HG02973 (cell line): ENCODE measurements around the gene C16orf92.
"Not testable (repeated sequence)": the region's sequence is repeated elsewhere in the genome, so short reads cannot be mapped to it uniquely, and the experiment has no call there.

Source experiments
- ATAC-seq: cut with Tn5 transposase; IDR thresholded peaks from one replicate; pipeline ENCODE4 v1.9.1; 2021; ENCODE audit warnings: moderate library complexity; ENCODE audit not compliant: unreplicated experiment

The C16orf92 gene

DNA sequence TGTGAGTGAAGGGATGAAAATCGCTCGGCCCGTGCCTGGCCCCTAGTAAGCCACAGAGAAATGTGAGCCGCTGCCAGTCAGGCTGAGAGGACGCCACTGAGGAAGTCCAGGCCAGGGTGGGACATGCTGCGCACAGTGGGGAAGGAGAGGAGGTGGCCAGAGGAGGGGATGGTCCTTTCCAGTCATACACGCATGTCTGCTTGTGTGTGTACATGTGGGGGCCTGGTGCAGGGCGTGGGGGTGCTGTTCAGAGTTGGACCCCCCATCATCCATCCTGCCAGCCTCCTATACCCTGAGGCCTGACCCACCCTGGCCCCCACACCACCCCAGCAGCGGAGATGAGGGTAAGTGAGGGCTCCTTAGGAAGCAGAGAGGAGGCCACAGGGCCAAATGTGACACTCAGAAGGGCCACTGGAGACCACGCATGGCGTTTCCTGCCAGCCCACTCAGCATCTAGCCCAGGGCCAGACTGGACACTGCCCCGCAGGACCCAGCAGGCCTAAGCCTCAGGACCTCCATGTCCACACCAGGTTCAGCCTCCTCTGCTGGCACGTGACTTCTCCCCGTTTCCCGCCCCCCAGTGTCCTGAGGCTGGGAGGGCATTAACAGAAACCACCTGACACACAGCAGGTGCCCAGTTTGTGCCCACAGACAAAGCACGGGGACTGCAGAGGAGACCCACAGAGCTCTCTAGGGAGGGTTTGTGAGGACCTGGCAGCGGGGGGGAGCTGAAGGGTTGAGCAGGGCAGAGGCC is 19.2 kb upstream of the C16orf92 start:
- no peak for ATAC-seq

DNA sequence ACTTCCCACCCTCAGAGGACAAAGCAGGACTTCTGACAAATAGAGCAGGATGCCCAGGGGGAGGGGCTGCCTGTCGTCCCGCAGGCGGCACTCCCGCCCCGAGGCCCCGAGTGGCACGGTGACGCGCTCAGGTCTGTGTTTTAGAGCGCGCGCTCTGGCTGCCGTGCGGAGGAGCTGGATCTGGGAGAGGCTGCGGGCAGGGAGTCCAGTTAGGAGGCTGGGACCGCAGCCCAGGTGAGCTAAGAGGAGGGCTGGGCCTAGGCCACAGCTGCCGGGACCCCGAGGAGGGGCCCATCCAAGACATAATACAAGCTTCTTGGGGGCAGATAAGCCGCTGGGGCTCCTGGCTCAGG is 18.6 kb upstream of the C16orf92 start:
- ATAC-seq, result no peak

DNA sequence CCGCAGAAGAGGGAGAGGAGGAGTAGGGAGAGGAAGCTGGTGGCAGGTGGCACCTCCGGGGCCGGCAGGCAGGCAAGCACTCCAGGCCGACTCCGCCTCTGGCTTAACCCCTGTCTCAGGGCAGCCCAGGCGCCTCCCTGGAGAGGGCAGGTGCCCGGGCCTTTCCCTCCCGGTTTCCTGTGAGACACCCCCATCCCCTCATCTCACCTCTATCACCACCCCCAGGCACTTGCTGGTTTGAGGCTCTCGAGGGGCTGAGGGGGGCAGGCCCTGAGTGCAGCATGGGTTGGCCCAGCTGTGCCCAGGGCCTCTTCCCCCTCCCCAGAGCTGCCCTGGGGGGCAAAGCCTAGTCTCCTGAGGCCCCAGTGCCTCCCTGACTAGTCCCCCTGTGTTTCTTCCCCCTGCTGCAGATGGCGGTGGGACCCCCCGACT is 18.2 kb upstream of the C16orf92 start:
- no peak for ATAC-seq

DNA sequence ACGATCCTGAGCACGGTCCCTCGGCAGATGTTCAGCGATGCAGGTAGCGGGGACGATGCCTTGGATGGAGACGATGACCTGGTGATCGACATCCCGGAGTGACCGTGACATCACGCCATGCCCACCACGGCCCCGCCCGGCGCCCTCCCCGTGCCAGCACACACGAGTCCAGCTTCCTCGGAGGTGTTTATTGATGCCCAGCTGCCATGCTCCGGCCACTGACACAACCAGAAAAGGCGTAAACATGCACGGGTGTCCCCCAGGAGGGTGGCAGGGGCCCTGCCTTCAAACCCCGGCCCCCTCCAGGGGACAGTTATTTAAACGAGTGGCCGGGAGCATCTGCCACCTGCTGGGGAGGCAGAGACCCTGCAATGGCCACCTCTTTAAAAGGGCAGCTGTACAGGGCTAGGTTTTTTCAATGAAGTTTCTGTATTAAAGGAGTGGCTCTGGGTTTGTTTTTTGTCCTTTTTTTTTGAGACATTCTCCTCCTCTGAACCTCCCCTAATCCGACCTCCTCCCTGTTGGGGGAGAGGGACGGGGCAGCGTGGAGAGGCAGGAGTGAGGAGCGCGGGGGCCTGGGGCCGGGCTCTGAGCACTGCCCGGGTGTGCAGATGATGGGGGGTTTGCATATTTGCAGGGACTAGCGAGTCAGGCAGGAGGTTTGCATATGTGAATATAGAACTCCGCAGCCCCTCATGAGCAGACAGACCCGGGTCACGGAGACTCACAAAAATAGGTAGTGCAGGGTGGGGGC is 17.5 kb upstream of the C16orf92 start:
- ATAC-seq, result no peak

DNA sequence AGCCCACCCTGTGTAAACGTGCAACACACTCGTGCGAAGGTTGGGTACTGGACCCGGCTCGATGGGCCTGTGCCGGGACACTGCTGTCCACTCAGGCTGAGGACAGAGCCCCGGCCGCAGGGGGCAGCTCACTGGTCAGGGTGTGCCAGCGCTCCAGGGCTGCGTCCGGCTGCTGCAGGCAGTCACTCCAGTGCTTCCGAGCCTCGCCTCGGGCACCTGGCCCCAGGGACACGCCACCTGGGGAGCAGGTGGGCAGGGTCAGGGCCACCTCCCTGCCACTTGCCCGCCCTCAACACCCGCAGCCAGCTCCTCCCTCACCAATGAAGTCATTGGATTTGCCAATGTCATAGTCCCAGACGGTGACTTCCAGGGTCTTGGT is 16.9 kb upstream of the C16orf92 start:
- no peak for ATAC-seq

DNA sequence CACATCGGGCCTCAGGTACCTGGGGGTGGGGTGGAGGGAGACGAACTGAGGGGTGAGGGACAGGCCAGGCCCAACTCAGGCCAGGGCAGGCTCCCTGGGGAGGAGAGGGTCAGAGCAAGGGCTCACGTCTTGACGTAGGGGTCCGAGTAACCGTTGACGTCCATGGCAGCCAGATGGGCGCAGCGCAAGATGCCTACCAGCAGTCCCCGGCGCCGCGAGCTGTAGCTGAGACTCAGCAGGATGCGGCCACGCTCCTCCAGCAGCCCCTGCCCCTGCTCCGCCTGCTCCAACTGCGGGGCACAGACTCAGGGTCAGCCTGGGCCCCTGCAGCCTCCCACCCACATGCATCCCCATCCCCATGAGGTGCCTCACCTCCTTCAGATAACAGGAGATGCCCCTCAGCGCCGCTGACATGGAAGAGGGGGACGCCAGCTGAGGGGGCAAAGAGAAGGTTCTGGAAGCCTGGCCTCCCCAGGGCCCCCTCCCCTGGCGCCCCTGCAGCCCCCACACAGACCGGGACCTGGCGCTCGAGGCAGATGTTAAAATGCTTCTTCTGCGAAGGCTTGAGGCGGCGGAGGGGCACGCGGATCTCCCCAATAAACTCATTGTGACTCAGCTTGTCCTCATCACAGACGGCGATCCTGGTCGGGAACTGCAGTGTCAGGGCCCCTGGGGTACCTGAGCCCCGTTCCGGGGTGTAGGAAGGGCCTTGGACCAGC is 16.2 kb upstream of the C16orf92 start:
- ATAC-seq, result no peak

DNA sequence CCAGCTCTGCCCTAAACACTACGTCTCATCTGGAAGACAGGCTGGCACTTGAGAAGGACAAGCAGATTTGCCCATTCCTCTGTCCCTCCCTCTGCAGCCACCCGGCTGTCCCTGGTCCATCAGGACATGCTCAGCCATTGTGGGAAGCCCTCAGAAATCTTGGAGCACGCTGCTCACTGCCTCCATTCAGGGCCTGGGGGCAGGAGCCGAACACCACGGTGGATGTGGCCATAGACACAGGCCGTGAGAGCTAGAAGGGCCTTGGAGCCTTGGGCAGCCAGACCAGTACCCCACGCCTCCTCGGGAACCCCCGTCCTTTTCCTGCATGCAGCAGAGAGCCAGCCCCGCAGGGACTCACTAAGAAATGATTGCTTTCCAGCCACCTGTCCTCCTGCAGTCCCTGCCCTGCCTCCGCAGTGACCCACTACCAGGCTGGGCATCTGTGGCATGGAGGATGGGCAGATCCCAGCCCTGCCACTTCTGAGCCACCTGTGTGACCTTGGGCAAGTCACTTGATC is 15.6 kb upstream of the C16orf92 start:
- no peak for ATAC-seq

DNA sequence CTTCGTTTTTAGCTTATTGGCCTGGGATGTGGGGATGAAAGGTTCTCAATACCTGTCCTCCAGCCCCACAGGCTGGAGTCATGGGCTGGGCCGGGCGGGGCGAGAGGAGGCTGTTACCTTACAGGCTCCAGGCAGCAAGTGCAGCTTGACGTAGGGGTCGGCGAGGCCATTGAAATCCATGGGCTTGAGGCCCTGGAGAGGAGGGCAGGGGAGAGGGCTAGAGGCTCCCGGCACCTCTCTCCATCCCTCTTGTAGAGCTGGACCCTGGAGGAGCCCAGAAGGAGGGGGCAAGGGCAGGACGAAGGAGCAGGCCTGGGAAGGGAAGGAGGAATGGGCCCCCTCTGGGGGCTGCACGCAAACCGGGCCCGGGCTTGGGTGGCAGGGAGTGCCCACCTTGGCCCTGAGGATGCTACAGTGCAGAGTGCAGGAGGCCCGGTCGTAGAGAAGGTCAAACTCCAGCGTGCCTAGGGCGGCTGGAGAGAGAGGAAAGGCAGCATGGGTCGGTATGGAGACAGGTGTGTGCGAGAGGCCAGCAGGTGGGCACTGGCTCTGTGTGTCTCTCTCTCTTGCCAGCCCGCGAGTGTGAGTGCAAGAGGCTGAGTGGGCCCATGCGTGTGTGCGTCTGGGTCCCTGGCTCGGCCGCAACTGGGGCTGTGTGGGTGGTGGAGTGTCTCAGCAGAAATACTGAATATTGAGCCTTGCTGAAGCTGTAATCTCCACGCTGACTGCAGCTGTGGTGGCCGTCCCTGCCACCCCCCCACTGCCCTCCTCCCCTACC is 13.7 kb upstream of the C16orf92 start:
- no peak for ATAC-seq

DNA sequence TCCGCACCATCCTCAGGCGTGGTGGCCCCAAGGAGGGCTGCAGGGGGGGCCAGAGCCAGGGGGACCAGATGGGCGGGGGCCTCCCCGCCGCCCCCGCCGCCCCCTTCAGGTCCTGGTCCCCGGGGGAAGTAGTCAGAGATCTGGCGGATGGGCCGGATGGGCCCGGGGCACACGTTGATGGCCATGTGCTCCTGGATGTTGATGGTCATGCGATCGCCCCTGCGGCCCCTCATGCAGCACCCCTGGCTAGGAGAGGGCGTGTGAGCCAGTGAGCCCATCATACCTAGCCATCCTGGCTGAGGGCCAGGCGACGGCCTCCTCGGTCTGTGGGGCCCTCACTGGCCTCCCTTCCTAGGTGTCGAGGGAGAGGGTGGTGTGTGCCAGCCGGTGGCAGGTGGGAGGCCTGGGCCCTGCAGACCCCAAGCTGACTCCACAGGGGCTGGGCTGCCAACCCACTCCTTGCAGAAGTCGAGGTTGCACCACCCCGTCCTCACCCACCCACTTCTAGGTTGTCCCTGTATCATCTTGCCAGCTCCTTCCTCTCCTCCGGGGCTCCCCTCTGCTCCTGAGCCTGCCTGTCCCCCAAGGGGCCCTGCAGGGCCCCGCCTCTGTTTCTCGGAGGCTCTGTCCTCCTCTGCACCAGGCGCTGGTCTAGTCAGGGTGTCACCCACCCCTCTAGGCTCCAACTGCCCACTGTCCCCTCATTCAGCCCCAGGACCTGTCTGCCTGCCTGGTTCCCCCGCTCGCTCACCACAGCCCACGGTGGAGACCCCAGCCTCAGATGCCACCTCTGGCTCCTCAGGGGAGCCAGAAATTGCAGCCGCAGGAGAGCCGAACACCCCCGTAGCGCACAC is 12.8 kb upstream of the C16orf92 start:
- no peak for ATAC-seq

DNA sequence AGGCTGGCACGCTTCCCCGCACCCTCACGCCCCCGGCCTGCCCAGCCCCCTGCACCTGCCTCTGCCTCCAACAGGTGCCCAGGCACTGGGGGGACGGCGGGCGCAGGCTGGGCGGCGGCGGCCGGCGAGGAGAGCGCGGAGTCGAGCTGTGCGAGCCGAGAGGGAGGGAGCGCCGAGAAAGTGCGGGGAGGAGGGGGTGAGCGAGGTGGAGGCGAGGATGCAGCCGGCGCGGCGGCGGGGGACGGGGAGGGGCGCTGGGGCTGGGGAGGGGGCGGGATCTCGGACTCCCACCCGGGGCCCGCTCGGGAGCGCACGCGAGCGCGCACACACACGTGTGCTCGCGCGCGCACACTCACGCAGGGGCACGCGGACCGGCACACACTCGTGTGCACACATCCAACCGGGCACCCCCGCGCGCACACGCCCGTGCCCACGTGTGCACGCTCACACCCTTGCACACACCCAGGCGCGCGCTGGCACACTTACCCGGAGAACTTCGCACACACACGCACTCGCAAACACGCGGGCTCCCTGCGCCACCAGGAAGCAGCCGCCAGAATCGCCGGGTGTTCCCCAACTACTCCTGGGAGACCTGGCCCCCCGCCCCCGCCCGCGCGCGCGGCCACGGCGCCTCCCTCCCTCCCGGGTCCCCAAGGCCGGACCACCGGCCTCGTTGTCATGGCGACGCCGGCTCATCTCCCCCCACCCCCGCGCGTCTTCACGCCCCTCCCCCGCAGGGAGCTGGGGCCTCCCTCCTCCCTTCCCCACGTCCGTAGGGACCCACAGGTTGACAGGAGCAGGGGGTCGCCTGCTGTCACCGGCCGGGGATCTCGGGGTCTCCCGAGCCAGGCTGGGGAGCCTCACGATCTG is 11.9 kb upstream of the C16orf92 start, which contains the start of gene DOC2A:
DOC2A (minus strand) TSS at position 184 of the 870 bp plus-strand sequence. CDS start 805 bp downstream, outside the sequence.
- no peak for ATAC-seq

DNA sequence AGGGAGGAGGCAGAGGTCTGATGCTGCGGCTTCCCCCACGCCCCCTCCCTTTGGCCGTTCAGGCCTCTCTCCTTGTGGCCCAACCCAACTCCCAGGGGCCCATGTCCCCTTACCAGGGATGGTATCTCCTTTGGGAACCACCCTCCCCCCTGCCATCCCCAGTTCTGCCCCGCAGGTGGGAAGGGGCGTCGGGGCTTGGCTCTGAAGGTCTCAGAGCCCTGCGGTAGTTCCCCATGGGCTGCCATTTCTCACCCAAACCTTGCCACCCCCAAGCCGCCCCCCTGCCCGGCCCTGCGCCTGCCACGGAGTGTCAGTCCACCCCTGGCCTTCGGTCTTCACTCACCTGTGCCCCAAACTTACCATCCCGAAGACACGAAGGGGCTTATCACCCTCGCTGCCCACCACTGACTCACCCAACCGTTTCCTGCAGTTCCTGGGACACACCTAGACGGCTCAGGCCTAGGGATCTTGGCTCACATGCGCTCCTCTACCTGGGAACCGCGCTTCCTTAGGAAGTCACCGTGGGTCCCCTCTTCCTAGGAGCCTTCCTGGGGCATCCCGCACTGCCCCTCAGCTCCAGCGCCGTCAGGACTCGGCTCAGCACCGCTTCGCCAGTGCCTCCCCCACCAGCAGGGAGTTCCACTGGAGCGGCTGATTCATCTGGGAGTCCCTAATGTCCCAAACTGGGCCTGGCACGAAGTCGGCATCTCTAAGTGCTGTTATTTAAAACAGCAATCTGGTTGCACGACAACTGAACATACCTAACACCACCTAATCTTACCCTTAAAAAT is 11.1 kb upstream of the C16orf92 start:
- ATAC-seq, result no peak

DNA sequence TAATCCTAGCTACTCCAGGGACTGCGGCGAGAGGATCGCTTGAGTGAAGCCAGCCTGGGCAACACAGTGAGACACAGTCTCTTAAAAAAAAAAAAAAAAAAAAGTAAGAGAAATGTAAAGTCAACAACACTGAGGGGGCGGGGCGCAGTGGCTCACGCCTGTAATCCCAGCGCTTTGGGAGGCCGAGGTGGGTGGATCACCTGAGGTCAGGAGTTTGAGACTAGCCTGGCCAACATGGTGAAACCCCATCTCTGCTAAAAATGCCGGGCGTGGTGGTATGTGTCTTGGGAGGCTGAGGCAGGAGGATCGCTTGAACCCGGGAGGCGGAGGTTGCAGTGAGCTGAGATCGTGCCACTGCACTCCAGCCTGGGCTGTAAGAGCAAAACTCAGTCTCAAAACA is 10.4 kb upstream of the C16orf92 start:
- ATAC-seq, result not testable (repeated sequence)

DNA sequence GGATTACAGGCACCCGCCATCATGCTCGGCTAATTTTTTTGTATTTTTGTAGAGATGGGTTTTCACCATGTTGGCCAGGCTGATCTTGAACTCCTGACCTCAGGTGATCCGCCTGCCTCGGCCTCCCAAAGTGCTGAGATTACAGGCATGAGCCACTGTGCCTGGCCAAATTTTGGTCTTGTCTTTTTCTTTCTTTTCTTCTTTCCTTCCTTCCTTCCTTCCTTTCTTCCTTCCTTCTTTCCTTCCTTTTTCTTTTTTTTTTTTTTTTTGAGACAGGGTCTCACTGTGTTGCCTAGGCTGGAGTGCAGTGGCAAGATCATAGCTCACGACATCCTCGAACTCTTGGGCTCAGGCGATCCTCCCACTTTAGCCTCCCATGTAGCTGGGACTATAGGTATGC is 7.5 kb upstream of the C16orf92 start:
- not testable (repeated sequence) for ATAC-seq

DNA sequence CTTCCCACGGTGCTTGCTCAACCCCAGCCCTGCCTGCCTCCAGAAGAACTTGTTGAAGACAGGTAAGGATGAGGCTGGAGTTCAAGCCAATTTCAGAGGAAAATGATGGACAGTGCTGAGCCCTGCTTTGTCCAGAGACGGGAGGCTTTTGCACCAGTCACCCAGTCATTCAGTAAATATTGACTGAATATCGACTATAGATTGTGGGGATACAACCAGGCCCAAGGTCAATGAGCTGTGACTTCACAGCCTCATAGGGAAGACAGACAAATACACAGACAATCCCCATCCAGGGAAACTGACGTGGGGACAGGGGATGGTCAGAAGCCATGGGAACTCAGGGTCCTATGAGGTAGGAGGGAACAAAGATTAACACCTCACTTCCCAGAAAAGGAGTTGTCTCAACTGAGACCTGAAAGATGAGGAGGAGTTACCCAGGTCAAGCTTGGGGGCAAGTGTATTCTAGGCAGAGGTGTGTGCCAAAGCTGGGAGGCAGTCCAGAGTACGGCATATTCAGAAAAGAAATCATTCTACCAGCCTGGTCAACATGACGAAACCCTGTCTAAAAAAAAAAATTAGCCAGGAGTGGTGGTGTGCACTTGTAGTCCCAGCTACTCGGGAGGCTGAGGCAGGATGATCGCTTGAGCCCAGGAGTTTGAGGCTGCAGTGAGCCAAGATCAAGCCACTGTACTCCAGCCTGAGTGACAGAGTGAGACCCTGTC is 6.3 kb upstream of the C16orf92 start:
- no peak for ATAC-seq

DNA sequence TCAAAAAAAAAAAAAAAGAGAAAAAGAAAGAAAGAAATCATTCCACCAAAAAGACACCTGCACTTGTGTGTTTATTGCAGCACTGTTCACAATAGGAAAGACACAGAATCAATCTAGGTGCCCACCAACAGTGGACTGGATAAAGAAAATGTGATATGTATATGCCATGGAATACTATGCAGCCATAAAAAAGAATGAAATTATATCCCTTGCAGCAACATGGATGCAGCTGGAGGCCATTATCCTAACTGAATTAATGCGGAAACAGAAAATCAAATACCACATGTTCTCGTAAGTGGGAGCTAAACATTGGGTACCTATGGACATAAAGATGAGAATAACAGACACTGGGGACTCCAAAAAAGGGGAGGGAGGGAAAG is 5.7 kb upstream of the C16orf92 start:
- ATAC-seq, result no peak

DNA sequence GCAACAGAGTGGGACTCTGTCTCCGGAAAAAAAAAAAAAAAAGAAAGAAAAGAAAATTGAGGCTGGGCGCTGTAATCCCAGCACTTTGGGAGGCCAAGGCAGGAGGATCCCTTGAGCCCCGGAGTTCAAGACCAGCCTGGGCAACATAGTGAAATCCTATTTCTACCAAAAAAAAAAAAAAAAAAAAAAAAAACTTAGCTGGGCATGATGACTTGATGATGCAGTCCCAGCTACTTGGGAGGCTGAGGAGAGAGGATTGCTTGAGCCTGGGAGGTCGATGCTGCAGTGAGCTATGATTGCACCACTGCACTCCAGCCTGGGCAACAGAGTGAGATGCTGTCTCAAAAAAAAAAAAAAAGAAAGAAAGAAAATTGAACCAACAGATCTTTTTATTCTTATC is 5.1 kb upstream of the C16orf92 start:
- ATAC-seq, result not testable (repeated sequence)

DNA sequence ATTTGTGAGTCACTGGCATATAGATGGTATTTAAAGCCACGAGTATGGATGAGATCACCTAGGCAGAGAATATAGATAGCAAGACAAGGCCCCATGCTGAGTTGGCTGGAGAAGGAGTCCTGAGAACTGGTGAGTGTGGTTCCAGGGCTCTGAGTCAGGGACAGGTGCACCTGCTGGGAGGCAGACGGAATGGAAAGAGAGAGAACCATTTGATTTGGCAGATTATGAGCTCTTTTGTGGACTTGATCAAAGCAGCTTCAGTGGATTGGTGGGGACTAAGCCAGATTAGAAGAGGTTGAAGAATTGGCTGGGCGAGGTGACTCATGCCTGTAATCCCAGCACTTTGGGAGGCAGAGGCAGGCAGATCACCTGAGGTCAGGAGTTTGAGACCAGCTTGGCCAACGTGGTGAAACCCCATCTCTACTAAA is 4.3 kb upstream of the C16orf92 start:
- ATAC-seq, result no peak
